GM21526 (cell line): ENCODE measurements around the gene UTP18.
"Not testable (repeated sequence)": the region's sequence is repeated elsewhere in the genome, so short reads cannot be mapped to it uniquely, and the experiment has no call there.

Source experiments
- ATAC-seq: cut with Tn5 transposase; IDR thresholded peaks from one replicate; pipeline ENCODE4 v1.9.1; 2021; ENCODE audit warnings: moderate library complexity; ENCODE audit not compliant: unreplicated experiment, low FRiP score

Gene UTP18

DNA sequence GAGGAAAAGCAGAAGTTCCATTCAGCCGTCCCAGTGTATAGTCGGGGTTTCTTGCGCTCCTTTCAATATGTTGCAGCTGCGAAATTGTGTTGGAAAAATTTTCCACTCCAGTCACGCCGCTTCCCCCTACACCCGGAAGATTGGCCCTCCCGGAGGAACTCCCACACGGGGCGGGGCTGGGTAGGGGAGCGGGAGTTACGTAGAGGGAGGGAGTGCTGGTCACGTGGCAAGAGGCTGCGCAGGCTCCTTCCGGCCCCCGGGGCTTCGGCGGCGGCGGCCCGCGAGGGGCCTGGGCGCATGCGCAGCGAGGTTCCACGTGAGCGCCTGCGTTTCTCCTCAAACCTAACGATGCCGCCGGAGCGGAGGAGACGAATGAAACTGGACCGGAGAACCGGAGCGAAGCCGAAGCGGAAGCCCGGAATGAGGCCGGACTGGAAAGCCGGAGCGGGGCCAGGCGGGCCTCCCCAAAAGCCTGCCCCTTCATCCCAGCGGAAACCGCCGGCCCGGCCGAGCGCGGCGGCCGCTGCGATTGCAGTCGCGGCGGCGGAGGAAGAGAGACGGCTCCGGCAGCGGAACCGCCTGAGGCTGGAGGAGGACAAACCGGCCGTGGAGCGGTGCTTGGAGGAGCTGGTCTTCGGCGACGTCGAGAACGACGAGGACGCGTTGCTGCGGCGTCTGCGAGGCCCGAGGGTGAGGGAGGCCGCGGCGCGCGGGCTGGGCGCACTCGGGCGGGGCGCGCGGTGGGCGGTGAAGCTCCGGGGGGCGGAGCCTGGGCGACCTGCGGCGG lies at the start of gene UTP18:
Gene UTP18, plus strand, starts transcription at position 310 of the 787 bp plus-strand sequence. Its CDS starts 39 bp downstream, at position 349.
- peak; percentile 65 for ATAC-seq

DNA sequence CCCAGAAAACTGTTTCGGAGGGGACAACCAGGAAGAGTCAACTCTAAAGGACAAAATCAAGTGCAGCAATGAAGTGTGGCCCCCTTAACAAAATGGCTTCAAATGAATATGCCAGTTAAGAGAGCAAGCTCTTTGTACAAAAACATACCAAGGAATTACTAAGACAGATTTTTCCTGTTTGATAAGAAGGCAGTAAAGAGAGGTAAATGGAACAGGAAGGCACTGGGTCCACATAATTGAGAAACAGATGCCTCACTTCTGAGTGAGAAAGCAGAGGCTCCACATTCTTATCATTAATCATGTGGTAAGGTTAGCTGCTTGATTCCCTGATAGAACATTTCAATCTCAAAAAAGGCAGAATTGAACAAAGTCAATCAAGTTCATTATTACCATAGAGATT lies 45.4 kb upstream of the UTP18 start:
- no peak for ATAC-seq

DNA sequence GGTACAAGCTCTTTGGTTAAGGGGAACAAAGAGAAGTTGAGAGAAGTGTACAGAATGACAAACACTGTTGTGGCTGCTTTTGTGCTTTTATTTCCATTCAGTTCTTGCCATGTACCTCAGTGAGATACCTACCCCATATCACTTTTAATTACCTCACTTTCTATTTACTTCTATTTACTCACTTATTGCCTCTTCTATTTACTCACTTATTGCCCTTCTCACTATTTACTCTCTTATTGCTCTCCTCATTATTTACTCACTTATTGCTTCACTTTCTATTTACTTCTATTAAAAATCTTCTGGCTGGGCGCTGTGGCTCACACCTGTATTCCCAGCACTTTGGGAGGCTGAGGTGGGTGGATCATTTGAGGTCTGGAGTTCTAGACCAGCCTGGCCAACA lies 42.4 kb upstream of the UTP18 start:
- ATAC-seq, result no peak

DNA sequence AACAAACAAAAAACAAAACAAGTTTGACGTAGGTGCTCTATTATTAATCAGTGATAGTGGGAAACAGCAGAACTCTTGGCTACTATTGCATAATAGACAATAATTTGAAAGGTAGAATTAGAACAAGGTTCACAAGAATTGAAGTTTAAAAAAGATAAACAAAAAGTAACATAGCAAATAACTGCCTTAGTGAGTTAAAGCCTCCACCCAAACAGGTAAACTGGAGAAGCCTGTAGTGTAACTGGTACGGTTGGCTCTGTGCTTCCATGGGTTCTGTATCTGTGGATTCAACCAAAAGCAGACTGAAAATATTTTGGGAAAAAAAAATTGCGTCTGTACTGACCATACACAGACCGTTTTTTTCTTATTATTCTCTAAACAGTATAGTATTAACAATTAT lies 39.0 kb upstream of the UTP18 start:
- ATAC-seq, result no peak

DNA sequence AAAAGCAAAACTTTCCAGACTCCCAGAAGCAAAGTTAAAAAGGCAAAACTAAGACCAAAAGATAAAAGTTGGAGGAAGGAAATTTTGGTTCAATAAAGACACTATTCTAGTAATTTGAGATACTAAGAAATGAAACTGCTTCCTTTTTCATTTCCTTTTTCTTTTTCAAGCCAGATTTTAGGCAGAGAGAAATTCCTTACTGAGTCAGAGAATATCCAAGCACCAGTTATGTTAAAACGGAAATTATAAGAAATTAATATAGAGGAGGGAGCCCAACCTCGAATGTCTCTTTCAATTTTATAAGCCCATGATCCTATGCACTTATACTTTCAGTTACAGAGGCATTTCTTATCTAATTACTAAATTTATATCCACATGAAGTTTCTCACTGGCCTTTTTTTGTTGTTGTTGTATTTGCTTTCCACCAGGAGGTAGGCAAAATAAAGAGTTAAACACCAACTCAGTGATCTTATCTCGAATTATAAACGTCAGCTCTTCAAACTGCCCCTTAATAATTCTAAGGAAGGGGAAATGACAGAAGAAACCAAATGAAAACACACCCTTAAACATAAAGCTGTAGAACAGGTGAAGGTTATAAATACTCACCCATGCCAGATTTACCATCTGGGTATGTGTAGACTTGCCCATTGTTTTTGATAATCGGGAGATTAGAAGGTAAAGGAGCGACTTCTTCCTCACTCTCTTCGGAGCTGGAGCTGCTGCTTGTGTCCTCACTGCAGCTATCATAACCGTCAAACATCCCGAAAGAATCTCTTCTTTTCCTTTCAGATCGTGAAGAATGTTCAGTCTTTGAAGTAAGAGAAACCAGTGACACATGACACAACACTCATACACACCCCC lies 35.7 kb upstream of the UTP18 start:
- ATAC-seq, result no peak

DNA sequence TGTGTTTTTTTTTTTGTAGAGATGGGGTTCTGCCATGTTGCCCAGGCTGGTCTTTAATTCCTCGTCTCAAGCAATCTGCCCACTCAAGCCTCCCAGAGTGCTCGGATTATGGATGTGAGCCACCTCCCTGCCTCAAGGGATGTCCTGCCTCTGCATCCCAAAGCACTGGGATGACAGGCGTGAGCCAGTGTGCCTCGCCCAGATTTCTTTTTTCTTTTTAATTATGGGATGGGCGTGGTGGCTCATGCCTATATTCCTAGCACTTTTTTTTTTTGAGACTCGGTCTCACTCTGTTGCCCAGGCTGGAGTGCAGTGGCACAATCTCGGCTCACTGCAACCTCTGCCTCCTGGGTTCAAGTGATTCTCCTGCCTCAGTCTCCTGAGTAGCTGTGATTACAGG lies 34.8 kb upstream of the UTP18 start:
- ATAC-seq, result not testable (repeated sequence)

DNA sequence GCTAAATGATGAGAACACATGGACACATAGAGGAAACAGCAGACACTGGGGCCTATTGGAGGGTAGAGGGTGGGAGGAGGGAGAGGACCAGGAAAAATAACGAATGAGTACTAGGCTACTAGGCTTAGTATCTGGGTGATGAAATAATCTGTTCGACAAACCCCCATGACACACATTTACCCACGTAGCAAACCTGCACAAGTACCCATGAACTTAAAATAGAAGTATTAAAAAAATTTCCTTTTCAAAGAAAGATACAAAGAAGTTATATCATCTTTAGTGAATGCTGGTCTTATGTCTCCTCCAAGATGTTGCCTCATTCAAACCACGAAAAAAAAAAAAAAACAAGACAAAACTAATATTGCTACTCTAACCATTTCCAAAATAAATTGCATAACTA lies 32.2 kb upstream of the UTP18 start:
- ATAC-seq, result no peak

DNA sequence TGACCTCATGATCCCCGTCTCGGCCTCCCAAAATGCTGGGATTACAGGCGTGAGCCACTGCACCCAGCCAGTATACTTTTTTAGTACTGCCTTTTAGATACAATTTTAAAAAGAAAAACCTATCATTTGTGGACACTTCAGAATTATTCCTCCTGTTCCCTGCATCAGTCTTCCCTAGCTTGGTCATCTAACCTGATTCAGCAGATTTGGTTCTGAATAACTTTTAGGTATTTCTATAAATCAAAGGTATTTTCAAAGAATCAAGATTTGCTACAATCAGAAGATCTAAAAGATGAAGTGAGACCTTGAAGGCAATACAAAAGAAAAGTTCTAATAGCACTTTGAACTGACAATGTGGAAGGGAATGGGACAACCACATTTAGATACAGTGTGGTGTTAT lies 30.5 kb upstream of the UTP18 start:
- no peak for ATAC-seq

DNA sequence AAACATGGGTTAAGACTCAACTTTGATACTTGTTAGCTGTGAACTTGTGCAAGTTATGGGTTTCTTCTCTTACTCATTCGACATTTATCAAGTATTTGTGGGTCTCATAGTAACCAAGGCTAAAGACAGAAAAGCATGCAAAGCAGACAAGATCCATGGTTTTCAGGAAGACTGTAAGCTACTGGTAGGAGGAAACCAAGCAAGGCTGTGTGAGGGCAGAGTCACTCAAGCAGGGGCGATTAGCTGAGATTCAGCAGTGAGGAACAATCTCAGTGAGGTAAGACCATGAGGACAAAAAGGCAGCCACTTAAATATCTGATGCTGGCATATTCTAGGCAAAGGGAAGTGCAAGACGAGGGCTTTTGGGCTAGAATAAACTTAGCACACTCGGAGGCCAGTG lies 30.0 kb upstream of the UTP18 start:
- no peak for ATAC-seq

DNA sequence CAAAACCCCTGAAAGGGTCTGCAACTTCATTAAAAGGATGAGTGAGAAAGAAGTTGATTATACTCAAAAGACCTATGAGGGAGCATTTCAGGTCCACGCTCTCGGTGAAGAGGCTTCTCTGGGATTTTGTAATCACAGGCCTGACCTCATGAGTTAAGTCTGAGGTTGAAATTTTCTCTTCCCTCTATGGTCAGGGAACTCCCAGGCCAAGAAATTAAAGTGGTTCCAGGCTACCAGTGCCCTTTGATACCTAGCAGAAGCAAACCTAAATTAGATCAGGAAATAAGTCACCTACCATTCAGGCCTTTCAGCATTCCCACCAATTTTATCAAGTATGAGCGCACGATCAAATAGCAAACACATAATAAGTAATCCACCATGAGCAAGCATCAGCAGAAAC lies 28.3 kb upstream of the UTP18 start:
- ATAC-seq, result no peak

DNA sequence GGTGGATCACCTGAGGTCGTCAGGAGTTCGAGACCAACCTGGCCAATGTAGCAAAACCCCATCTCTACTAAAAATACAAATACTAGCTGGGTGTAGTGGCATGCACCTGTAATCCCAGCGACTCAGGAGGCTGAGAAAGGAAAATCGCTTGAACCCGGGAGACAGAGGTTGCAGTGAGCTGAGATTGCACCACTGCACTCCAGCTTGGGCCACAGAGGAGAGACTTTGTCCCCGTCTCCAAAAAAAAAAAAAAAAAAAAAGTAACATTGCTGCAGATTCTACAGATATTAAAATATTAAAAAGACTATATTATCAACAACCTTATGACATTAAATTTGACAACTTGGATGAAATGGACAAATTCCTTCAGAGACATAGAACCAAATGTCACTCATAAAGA lies 26.2 kb upstream of the UTP18 start:
- no peak for ATAC-seq

DNA sequence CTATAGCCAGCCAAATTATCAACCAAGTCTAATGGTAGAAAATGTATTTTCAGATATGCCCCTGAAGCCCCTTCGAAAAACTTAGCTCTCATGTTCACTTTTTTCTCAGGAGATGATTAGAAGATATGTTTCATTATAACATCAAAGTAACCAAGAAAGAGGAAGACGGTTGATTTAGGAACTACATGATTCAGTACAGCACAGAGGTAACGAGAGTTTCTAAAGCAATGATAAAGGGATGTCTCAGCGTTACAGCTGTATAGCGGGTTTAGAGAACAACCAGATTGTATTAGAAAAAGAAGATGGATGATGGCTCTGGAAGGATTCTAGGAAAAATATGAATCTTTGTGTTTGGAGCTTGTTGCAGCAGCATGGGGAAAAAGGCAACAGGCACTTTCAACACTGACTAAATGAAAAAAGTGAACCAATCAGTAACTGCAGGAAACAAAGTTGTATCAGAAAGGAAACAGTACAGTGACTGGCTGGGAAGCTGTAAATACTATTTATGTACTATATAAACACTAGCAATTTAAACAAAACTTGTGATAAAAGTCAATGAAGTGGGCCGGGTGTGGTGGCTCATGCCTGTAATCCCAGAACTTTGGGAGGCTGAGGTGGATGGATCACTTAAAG lies 22.0 kb upstream of the UTP18 start:
- ATAC-seq, result peak; percentile 69

DNA sequence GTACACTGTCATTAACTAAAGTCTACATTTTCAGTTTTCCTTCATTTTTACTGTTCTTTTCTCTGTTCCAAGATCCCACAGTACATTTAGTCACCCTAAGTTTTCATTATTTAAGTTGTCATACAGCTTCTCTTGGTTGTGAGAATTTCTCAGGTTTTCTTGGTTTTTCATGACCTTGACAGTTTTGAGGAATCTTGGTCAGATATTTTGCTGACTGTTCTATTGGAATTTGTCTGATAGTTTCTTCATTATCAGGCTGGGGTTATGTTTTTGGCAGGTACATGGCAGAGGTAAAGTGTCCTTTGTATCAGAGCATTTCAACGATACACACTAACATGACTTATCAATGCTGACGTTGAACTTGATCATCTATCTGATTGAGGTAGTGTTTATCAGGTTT lies 20.1 kb upstream of the UTP18 start:
- ATAC-seq, result no peak

DNA sequence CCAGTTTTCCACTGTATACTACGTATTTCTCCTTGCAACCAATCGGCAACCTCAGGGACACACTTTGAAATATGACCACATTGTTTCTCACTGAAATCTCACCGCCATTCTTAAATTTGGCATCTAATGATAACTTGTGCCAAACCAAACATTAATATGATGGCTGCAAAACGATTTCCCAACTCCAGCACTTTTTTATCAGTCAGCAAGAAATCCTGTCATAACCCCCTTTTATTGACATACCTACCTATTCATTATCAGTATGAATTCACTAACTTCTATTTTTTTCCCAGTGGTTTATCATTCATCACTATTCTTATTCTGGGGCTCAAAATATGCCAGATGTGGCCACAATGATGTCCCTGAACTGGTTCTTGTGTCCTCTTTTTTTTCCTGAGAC lies 16.3 kb upstream of the UTP18 start:
- ATAC-seq, result no peak

DNA sequence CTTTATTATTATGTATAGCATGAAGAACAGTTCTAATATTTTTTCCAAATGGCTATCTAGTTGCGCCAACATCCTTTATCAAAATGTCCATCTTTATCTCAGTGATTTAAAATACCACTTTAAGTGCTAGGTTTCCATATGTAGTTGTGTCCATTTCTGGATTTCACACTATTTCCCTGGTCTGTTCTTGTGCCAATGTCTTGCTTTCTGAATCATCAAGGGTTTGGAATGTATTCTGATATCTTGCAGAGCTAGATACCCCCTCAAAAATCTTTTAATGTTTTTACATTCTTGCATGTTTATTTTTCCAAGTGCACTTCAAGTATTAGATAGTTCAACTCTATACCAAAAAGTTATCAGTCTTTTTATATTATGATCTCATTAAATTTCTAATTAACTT lies 14.8 kb upstream of the UTP18 start:
- no peak for ATAC-seq

DNA sequence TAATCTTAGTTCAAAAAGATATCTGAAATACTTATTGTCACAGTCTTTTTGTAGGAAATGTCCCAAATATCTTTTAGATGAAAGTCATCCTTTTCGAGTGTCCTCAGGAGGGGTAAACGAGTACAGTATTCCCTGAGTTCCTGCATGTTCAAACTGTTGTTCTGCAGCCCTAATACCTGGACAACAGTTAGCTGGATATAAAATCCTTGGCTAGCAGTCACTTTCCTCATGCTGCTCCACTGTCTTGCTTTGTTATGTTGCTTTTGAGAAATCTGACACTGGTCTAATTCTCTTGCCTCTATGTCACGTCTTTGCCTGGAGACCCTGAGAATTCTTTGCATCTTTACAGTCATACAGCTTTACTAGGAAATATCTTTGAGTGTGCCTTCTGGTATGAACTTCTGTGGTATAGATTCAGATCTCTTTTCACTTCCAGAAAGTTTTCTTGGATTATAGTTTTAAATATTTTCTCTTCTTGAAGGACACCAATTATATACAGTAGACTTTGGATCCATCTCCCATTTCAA lies 10.0 kb upstream of the UTP18 start:
- ATAC-seq, result no peak

DNA sequence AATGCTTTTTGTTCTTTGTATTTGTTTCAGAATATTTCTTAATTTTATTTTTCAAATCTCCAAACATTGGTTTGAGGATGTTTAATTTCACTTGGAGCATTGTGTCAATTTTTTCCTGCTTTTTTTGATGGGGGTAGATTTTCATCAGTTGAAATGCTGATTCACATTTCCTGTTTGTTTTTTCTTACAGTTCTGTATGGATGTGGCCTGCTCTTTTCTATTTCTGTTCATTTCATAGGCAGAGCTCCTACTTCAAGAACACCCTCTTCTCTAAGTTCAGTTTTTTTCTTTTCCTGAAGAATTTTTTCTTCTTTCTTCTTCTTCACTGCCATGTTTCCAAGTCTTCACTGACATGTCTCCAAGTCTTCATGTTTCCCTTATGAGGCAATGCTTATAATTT lies 9.3 kb upstream of the UTP18 start:
- no peak for ATAC-seq

DNA sequence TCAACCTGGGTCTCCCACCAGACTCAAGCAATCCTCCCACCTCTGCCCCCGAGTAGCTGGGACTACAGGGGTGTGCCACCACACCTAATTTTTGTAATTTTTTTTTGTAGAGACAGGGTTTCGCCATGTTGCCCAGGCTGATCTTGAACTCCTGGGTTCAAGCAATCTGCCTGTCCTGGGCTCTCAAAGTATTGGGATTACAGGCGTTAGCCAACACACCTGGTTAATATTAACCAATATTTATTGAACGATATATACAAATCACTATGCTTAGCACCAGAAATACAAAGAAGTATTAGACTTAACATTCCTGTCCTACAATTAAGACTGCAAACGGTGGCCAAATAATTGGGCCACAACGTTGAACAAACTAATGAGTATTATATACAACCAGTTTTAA lies 4.7 kb upstream of the UTP18 start:
- ATAC-seq, result no peak

DNA sequence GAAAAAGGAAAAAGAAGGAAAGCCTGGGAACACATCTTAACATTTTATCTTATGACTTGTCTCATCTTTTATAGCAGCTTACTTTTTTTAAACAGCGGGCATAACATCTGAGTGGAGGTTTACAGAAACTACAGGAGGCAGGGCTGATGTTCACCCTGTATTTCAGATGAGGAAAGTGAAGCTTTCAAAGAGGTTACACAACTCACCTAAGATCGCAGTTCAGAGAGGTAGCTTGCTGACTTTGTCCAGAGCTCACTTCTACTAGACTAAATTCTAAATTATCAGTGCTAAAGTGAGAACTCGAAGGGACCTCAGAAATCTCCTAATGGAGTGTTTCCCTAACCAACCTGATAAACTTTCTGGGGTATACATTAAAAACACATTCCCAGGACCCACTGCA lies 4.2 kb upstream of the UTP18 start:
- ATAC-seq, result no peak

DNA sequence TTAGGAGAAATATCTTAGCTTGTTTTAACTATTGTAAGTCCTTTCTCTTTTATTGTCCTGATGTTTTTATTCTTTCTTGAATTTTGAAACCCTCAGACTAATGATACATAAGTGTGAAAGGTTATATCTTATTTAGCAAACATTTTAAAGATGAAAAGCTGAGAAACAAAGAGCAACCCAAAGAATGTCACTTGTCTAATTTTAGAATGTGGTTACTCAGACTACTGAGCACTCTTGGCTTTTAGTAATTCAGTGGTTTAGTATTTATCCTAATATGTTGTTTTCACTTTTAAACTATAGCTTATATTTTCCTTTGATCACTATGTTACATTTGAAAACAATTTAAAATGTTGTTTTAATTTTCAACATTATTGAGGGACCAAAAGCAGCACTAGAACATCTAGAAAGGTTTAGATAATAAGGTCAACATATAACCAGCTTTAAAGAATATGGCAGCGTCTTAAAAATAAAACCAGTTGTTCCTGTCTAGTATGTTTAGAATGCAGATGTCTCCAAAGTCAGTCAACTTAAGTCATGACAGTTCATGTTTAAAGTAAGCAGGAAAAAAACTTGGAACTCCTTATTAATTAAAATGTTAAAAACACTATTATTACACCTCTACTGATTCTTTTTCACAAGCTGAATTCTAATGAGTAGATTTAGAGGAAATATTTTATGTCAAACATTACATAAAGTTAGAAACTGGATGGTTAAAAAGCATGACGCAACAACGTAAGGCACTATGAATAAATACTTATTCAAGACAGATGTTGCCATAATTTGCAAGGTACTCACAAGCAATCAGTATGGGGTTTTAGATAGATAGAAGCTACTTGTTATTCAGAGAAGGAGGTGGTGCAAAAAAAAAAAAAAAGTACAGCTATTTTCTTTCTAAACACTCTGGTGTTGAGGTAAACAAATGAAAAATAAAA lies 2.9 kb upstream of the UTP18 start:
- ATAC-seq, result no peak
